ENCODE data around the gene KIFC1.

The KIFC1 gene

DNA sequence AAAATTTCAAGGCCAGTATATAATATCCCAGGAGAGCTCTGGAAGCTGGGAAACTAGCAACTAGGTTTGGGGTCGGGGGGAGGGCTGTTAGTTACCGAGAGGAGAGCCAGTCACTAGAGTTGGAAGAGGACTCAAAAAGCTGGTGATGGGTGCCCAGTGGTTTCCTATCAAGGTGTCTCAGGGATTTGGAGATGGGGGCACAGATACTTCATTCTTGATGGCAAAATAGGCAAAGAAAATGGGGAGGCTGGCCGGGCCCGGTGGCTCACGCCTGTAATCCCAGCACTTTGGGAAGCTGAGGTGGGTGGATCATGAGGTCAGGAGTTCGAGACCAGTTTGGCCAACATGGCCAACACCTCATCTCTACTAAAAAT, 20.0 kb downstream of the KIFC1 start:
- DNase-seq (ENCODE audit: low read depth, low spot score), result no peak

GRCh38 chr6:33412140-33413009, 20.8 kb downstream of the KIFC1 start:
- no peak for DNase-seq (ENCODE audit: low read depth, low spot score)

DNA sequence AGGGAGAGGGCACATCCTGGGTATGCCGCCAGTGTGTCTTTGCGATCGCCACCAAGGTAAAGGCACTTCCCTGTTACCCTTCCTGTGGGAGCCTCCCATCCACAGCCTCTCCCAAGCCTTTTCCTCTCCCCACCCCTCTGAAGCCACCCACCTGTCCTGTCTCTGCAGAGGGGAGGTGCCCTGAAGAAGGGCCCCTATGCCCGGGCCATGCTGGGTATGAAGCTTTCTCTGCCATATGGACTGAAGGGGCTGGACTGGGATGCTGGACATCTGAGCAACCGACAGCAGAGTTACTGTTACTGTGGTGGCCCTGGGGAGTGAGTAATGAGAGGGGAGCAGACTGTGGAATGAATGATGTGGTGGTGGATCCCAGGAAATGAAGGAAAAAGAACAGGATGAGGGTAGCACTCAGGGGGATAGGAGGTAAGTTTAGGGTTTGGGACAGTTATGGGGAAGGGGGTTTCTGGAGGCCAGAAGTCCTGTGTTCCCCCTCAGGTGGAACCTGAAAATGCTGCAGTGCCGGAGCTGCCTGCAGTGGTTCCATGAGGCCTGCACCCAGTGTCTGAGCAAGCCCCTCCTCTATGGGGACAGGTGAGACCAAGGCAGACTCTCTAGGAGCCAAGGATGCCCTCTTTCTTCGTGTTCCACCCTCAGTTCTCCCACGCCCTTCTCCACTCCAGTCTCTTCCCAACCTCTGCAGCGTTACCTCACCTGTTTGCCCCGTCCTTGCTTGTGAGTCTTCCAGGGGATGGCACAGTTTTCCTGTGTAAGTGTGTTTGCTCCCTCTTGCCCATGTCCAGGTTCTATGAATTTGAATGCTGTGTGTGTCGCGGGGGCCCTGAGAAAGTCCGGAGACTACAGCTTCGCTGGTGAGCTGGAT, 21.9 kb downstream of the KIFC1 start:
- DNase-seq (ENCODE audit: low read depth, low spot score), result no peak

DNA sequence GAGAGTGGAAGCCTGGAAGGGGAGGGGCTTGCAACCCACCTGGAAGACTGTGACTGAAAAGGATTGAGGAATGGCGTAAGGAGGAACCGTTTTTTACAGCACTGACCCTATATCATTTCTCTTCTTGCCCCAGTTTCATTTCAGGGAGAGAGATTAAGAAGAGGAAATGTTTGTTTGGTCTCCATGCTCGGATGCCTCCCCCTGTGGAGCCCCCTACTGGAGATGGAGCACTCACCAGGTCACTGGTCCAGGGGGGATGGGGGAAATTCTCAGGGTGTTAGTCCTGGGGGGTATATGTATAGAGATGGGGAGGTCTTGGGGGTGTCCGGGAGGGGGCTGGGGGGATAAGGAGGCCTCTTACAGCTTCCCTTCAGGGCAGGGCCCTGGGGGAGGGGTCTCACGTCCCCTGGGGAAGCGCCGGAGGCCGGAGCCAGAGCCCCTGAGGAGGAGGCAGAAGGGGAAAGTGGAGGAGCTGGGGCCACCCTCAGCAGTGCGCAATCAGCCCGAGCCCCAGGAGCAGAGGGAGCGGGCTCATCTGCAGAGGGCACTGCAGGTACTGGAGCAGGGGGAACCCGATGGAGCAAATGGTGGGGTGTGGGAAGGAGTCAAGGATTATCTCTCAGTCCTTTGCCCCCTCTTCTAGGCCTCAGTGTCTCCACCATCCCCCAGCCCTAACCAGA, 23.1 kb downstream of the KIFC1 start:
- DNase-seq (ENCODE audit: low read depth, low spot score), result no peak

DNA sequence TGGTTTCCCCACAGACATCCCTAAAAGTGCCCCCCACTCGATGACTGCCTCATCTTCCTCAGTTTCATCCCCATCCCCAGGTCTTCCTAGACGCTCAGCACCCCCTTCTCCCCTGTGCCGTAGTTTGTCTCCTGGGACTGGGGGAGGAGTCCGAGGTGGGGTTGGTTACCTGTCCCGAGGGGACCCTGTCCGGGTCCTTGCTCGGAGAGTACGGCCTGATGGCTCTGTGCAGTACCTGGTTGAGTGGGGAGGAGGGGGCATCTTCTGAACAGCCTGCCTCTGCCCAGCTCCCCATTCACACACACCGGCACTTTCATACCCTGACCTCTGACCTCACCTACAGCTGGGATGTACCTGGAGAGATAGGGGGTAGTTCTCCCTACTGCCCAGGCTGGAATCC, 24.2 kb downstream of the KIFC1 start:
- DNase-seq (ENCODE audit: low read depth, low spot score), result no peak

- no peak for DNase-seq (ENCODE audit: low read depth, low spot score)
Observed at GRCh38 chr6:33416386-33417127, 24.9 kb downstream of the KIFC1 start.

DNA sequence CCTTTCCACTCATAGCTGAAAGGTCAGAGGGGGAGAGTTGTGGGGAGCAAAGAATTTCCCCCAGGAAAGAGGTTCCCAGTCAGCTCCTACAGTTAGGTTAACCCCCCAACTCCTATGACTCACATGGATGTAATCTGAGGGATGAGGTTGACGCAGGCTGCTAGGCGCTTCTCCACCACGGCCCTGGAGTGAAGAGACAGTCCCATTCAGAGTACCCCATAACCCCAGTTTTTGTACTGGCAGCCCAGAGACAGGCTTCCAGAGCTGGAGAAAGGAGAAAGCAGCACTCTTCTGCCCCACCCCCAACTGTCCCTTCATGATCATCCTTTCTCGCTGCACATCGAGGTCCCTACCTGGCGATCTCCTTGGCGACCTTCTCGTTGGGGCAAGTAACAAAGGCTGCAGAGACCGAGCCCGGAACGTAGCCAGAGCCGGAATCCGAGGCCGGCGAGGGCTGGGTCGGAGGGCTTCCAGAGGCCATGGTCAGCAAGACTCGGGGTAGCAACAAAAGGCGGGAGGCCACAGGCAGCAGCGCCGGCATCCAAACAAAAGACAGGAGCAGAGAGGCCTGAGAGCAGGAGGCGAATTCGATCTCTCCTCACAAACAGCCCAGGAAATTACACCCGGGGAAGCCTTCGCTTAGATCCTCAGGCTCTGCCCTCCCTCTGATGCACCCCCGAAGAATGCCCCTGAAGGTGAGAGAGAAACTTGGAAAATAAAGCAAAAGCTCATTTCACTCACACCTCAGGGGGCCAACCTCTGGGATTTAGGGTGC, 25.7 kb downstream of the KIFC1 start:
- no peak for DNase-seq (ENCODE audit: low read depth, low spot score)

DNA sequence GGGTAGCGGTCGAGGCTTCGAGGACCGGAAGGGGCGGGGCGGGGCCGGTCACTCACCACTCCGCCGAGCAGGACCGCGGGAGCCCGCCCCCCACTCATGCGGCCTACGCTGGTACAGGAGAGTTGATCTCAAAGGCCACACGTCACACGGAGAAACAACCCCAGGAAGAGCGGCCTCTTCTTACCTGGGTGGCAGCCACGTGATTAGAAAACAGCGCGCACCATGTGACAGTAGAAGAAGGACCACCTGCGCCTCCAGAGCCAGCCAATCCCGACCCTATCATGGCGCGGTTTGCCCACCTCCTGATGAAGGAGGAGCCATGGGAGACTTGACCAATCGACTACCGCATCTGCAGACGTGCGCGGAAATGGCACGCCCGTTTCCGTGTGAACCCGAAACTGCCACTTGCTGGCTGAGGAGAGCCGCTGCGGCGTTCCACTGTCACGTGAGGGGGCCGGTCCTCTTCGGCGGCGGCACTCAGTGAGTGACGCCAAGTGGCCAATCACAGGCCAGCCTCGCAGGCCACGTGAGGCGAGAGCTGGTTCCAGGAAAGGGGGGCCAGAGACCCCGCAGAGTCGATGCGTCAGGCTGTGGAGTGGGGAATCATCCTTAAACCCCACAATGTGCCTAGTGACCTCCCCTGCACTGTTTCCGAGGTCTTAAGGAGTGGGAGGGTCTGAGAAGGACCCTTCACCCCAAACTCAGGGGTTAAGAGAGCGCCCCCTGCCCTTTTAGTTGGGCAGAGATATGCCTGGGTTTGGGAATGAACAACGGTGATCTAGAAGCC, 26.5 kb downstream of the KIFC1 start, which contains the start of gene CUTA:
CUTA (minus strand) TSS at position 205 of the 787 bp plus-strand sequence; CDS start at position 98, 107 bp downstream.
- peak; percentile 100 for DNase-seq (ENCODE audit: low read depth, low spot score)

DNA sequence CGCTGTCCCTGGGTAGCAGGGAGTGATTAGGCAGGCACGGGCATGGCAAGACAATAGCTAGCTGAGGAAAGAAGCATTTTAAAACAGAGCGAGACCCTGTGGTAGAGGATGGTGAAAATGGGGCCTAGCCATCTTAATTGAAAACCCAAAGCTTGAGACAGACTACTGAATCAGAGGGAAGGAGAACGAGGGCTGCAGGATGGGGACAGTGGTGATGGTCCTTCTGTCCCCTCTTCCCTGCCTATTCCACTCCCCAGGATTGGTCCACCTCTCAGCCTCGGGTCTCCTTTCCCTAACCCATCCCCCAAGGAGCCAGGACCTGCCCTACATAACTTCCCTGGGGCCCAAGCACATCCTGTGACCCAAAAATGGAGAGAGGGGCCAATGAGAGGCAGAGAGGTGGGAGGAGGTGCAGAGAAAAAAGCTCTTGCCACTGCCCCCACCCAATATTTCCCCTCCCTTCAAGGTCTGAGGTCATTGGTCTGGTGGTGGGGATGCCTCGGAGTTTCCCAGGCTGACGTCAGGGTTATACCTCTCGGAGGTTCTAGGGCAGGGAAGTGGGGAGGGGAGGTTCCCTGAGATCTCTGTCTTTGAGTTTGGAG, 27.2 kb downstream of the KIFC1 start:
- DNase-seq (ENCODE audit: low read depth, low spot score), result peak; percentile 42

DNA sequence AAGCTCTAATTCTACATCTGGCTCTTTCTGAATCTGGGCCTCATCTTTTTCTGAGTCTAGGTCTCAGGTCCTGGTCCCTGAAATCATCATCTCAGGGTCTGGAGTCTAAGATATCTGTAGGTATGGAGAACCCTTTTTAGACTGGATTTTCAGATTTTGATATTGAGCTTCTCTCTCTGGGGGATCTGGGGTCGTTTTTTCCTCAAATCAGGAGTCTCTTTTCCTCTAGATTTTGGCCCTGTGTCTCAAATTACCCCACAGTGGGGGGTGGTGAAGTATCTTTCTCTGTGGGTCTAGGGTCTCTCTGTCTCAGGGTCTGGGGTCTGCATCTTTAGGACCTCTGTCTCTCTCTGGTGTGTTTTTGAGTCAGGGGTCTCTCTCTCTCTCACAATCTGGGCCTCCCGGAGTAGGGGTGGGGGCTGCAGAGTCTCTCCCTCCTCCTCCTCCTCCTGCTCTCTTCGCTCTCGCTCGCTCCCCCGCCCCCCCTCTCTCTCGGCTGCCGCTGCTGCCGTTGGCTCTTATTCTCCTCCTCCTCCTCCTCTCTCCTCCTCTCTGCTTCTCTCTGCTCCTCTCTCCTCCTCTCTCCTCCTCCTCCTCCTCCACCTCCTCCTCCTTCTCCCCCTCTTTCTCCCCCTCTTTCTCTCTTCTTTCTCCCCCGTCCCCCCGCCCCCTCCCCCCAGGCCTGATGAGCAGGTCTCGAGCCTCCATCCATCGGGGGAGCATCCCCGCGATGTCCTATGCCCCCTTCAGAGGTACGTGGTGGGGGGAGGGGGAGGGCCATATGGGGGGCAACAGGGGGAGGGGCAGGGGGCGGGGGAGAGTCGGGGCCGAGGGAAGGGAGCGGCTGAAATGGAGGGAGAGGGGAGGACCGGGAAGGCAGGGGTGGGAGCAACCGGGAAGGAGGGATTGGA, 28.2 kb downstream of the KIFC1 start, which contains the start of gene SYNGAP1:
SYNGAP1 (plus strand) TSS at position 486 of the 911 bp plus-strand sequence; CDS start at position 686, 200 bp downstream.
- DNase-seq (ENCODE audit: low read depth, low spot score), result peak; percentile 53

- no peak for DNase-seq (ENCODE audit: low read depth, low spot score)
Observed at GRCh38 chr6:33420491-33421343, 29.1 kb downstream of the KIFC1 start.

GRCh38 chr6:33421344-33421643, 29.7 kb downstream of the KIFC1 start:
- DNase-seq (ENCODE audit: low read depth, low spot score), result no peak

DNA sequence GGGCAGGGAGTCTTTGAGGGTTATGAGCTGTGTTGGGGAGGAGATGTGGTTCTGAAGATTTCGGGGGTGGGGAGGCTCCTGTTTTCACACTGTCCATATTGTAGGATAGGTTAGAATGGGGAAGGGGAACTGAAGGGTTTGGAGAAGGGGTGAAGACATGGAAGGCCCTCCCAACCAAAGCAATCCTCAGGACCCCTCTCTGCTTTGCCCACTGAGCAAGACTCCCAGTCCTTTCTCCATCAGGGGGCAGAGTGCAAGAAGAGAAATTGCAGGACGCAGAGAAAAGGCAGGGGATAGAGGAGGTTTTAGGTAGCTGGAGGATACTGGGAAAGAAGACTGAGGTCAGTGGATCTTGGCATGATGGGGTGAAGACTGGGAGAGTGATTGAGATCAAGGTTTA, 32.2 kb downstream of the KIFC1 start:
- DNase-seq (ENCODE audit: low read depth, low spot score), result no peak

- peak; percentile 9 for DNase-seq (ENCODE audit: low read depth, low spot score)
Observed at GRCh38 chr6:33424855-33425667, 33.4 kb downstream of the KIFC1 start.

GRCh38 chr6:33425668-33426577, 34.3 kb downstream of the KIFC1 start:
- DNase-seq (ENCODE audit: low read depth, low spot score), result peak; percentile 85

Measured in ELF-1 (cell line).